ENCODE measurements around the gene PAX7.

Gene PAX7

GRCh38 chr1:18773753-18774152 lies 143.1 kb downstream of the PAX7 start:
- Mint-ChIP-seq H3K9me3 (ENCODE audit: low read depth) (no peaks in the 10 kb centered on the region), H3K4me1 (ENCODE audit: low read depth) (no peaks in the 10 kb centered on the region), H3K36me3 (no peaks in the 10 kb centered on the region), H3K27me3 (peaks cover 17% of the 10 kb centered on the region), H3K27ac (no peak overlapping the region), H3K4me3 (no peak overlapping the region)

- H3K4me3 Mint-ChIP-seq, result no peak overlapping the region
- H3K4me1 Mint-ChIP-seq (ENCODE audit: low read depth), result no peaks in the 10 kb centered on the region
- no peaks in the 10 kb centered on the region for H3K9me3 Mint-ChIP-seq (ENCODE audit: low read depth)
- no peaks in the 10 kb centered on the region for H3K36me3 Mint-ChIP-seq
- no peak overlapping the region for H3K27ac Mint-ChIP-seq
- H3K27me3 Mint-ChIP-seq, result peaks cover 19% of the 10 kb centered on the region
Measured at GRCh38 chr1:18775341-18775740, 144.7 kb downstream of the PAX7 start.

GRCh38 chr1:18776777-18777176 lies 146.1 kb downstream of the PAX7 start:
- Mint-ChIP-seq H3K4me3 (no peak overlapping the region), H3K9me3 (ENCODE audit: low read depth) (no peaks in the 10 kb centered on the region), H3K27ac (no peak overlapping the region), H3K27me3 (peaks cover 16% of the 10 kb centered on the region), H3K4me1 (ENCODE audit: low read depth) (no peaks in the 10 kb centered on the region), H3K36me3 (no peaks in the 10 kb centered on the region)

- no peaks in the 10 kb centered on the region for H3K36me3 Mint-ChIP-seq
- peaks cover 16% of the 10 kb centered on the region for H3K27me3 Mint-ChIP-seq
- H3K4me1 Mint-ChIP-seq (ENCODE audit: low read depth), result no peaks in the 10 kb centered on the region
Measured at GRCh38 chr1:18778437-18778836, 147.8 kb downstream of the PAX7 start.

GRCh38 chr1:18781031-18781430 lies 150.4 kb downstream of the PAX7 start:
- Mint-ChIP-seq H3K36me3 (no peaks in the 10 kb centered on the region), H3K27ac (no peak overlapping the region), H3K9me3 (ENCODE audit: low read depth) (no peaks in the 10 kb centered on the region), H3K4me3 (no peak overlapping the region), H3K4me1 (ENCODE audit: low read depth) (no peaks in the 10 kb centered on the region), H3K27me3 (peaks cover 11% of the 10 kb centered on the region)

More at GRCh38 chr1:18778437-18778836, 147.8 kb downstream of the PAX7 start:
- H3K9me3 Mint-ChIP-seq (ENCODE audit: low read depth), result no peaks in the 10 kb centered on the region
- H3K27ac Mint-ChIP-seq, result no peak overlapping the region
- no peak overlapping the region for H3K4me3 Mint-ChIP-seq

GRCh38 chr1:18783705-18784481 lies 153.2 kb downstream of the PAX7 start:
- Mint-ChIP-seq H3K36me3 (no peaks in the 10 kb centered on the region), H3K9me3 (ENCODE audit: low read depth) (no peaks in the 10 kb centered on the region), H3K27me3 (peaks cover 14% of the 10 kb centered on the region), H3K4me1 (ENCODE audit: low read depth) (no peaks in the 10 kb centered on the region), H3K4me3 (no peak overlapping the region), H3K27ac (no peak overlapping the region)

- Mint-ChIP-seq H3K4me3 (no peak overlapping the region), H3K27ac (no peak overlapping the region), H3K36me3 (no peaks in the 10 kb centered on the region), H3K27me3 (peaks cover 11% of the 10 kb centered on the region), H3K9me3 (ENCODE audit: low read depth) (no peaks in the 10 kb centered on the region), H3K4me1 (ENCODE audit: low read depth) (no peaks in the 10 kb centered on the region)
Measured at GRCh38 chr1:18784482-18784831, 153.8 kb downstream of the PAX7 start.

- Mint-ChIP-seq H3K9me3 (ENCODE audit: low read depth) (no peaks in the 10 kb centered on the region), H3K4me1 (ENCODE audit: low read depth) (no peaks in the 10 kb centered on the region), H3K27me3 (peaks cover 15% of the 10 kb centered on the region), H3K4me3 (no peak overlapping the region), H3K27ac (no peak overlapping the region), H3K36me3 (no peaks in the 10 kb centered on the region)
Measured at GRCh38 chr1:18786149-18786548, 155.5 kb downstream of the PAX7 start.

GRCh38 chr1:18787825-18788385 lies 157.3 kb downstream of the PAX7 start:
- no peaks in the 10 kb centered on the region for H3K36me3 Mint-ChIP-seq
- peaks cover 22% of the 10 kb centered on the region for H3K27me3 Mint-ChIP-seq
- no peak overlapping the region for H3K4me3 Mint-ChIP-seq
- no peaks in the 10 kb centered on the region for H3K4me1 Mint-ChIP-seq (ENCODE audit: low read depth)
- no peaks in the 10 kb centered on the region for H3K9me3 Mint-ChIP-seq (ENCODE audit: low read depth)
- no peak overlapping the region for H3K27ac Mint-ChIP-seq

GRCh38 chr1:18789246-18789645 lies 158.6 kb downstream of the PAX7 start:
- Mint-ChIP-seq H3K36me3 (no peaks in the 10 kb centered on the region), H3K9me3 (ENCODE audit: low read depth) (no peaks in the 10 kb centered on the region), H3K4me1 (ENCODE audit: low read depth) (no peaks in the 10 kb centered on the region), H3K27ac (no peak overlapping the region), H3K27me3 (peaks cover 29% of the 10 kb centered on the region), H3K4me3 (no peak overlapping the region)

- no peaks in the 10 kb centered on the region for H3K36me3 Mint-ChIP-seq
- peaks cover 24% of the 10 kb centered on the region for H3K27me3 Mint-ChIP-seq
- H3K4me3 Mint-ChIP-seq, result no peak overlapping the region
- no peaks in the 10 kb centered on the region for H3K4me1 Mint-ChIP-seq (ENCODE audit: low read depth)
- H3K9me3 Mint-ChIP-seq (ENCODE audit: low read depth), result no peaks in the 10 kb centered on the region
- no peak overlapping the region for H3K27ac Mint-ChIP-seq
Measured at GRCh38 chr1:18792747-18793146, 162.1 kb downstream of the PAX7 start.

DNA sequence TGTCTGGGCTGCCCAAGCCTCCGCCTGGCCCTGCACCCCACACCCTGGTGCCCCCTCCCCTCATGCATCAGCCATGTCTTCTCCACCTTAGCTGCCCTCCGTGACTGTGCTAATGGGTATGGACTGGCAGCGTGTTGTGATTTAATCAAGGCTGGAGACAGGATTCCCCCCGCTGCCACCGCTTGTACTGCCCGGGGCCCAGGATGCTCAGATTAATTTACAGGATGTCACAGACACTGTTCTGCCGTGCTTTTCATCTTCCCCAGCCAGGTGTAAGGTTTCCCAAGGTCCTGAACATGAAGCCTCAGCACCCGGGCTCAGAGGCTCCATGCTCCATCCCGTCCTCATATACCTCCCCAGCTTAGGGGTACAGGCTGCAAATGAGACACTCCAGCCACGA lies 162.5 kb downstream of the PAX7 start:
- Mint-ChIP-seq H3K27ac (no peak overlapping the region), H3K4me1 (ENCODE audit: low read depth) (no peaks in the 10 kb centered on the region), H3K36me3 (no peaks in the 10 kb centered on the region), H3K27me3 (peaks cover 24% of the 10 kb centered on the region), H3K9me3 (ENCODE audit: low read depth) (no peaks in the 10 kb centered on the region), H3K4me3 (no peak overlapping the region)

- Mint-ChIP-seq H3K27ac (no peak overlapping the region), H3K27me3 (peaks cover 22% of the 10 kb centered on the region), H3K4me3 (no peak overlapping the region), H3K9me3 (ENCODE audit: low read depth) (no peaks in the 10 kb centered on the region), H3K4me1 (ENCODE audit: low read depth) (no peaks in the 10 kb centered on the region), H3K36me3 (no peaks in the 10 kb centered on the region)
Measured at GRCh38 chr1:18794051-18794450, 163.4 kb downstream of the PAX7 start.

GRCh38 chr1:18794561-18794960 lies 163.9 kb downstream of the PAX7 start:
- peaks cover 22% of the 10 kb centered on the region for H3K27me3 Mint-ChIP-seq
- H3K4me3 Mint-ChIP-seq, result no peak overlapping the region
- no peaks in the 10 kb centered on the region for H3K9me3 Mint-ChIP-seq (ENCODE audit: low read depth)
- H3K27ac Mint-ChIP-seq, result no peak overlapping the region
- no peaks in the 10 kb centered on the region for H3K4me1 Mint-ChIP-seq (ENCODE audit: low read depth)
- no peaks in the 10 kb centered on the region for H3K36me3 Mint-ChIP-seq

GRCh38 chr1:18795002-18795689 lies 164.5 kb downstream of the PAX7 start:
- H3K4me1 Mint-ChIP-seq (ENCODE audit: low read depth), result no peaks in the 10 kb centered on the region
- H3K27me3 Mint-ChIP-seq, result peaks cover 20% of the 10 kb centered on the region

More at GRCh38 chr1:18795002-18795689, 164.5 kb downstream of the PAX7 start:
- Mint-ChIP-seq H3K27ac (no peak overlapping the region), H3K9me3 (ENCODE audit: low read depth) (no peaks in the 10 kb centered on the region), H3K4me3 (no peak overlapping the region), H3K36me3 (no peaks in the 10 kb centered on the region)

Data from activated naive CD8-positive, alpha-beta T cell (primary cell).